ENCODE measurements around the gene UTP11.

The UTP11 gene

DNA sequence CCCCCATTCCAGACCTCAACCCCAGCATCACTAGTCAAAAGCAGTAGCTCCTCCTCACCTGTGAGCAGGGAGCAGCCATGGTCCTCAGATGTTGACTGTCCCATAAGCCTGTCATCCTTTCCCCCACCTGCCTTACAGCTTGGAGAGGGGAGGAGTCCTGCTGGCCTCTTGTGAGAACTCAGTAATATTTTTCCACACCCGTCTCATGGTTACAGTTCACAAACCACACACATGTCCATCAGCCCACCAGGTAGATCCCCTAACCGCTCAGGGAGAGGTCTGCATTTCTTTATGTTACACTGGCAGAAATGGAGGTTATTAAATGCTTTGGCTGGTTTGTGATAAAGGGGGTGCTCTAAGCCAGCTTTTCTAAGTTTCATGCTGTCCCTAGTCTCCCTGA, 60.3 kb downstream of the UTP11 start:
- no peak for ATAC-seq
- no peak for TF ChIP-seq TCF4 (CRISPR knock-in tag; IDR thresholded peaks at IDR 0.05; ENCODE audit: borderline replicate concordance)
- TF ChIP-seq SNAI2 (CRISPR knock-in tag; IDR thresholded peaks at IDR 0.05), result no peak
- no peak for TF ChIP-seq ARNTL (CRISPR knock-in tag; IDR thresholded peaks at IDR 0.05; ENCODE audit: borderline replicate concordance, low read depth)
- no peak for TF ChIP-seq ZFP30 (CRISPR knock-in tag; IDR thresholded peaks at IDR 0.05)
- TF ChIP-seq CREB5 (CRISPR knock-in tag; IDR thresholded peaks at IDR 0.05; ENCODE audit: low read depth), result no peak
- no peak for TF ChIP-seq ZC3H10 (CRISPR knock-in tag; IDR thresholded peaks at IDR 0.05)
- no peak for TF ChIP-seq ZNF565 (CRISPR knock-in tag; conservative IDR thresholded peaks at IDR 0.05; ENCODE audit: low read depth)
- no peak for TF ChIP-seq CSDC2 (CRISPR knock-in tag; IDR thresholded peaks at IDR 0.05)
- no peak for TF ChIP-seq ZNF70 (CRISPR knock-in tag; IDR thresholded peaks at IDR 0.05)
- no peak for TF ChIP-seq ZNF8 (CRISPR knock-in tag; IDR thresholded peaks at IDR 0.05)
- no peak for TF ChIP-seq OSR1 (CRISPR knock-in tag; IDR thresholded peaks at IDR 0.05)
- no peak for TF ChIP-seq PPARA (CRISPR knock-in tag; IDR thresholded peaks at IDR 0.05; ENCODE audit: borderline replicate concordance)
- TF ChIP-seq ZFP3 (CRISPR knock-in tag; IDR thresholded peaks at IDR 0.05), result no peak

DNA sequence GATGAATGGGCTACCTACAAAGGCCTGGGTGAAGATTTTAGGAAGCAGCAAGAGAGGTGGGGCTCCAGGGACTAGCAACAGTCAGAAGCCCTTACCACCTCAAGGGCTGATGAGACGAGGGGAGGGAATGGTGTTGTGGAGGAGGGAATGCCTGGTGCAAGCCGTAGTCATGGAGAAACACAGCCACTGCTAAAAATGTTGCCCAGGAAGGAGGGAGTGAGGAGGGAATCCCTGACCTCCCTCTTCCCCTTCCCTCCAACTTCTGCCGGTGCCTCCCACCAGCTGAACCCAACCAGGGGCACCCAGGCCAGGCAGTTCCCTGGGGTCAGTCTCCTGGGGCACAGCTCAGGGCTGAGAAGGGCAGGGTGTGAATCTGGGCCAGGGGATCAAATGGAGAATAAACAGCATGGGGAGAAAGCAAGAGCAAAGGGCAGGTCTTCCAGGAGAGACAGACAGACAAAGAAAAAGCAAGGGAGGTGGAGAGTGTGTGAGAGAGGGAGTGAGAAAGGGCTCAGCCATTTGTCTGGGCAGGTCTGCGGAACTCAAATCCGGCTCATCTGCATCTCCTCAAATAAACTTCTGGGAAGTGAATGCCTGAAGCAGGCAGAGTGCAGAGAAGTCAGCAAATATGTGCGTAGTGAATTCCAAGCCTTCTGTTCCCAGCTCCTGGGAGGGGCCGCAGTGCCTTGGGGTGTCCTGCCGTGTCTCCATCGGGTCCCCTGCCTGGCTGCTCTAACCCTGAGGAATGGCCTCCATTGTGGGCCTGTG, 61.2 kb downstream of the UTP11 start:
- no peak for TF ChIP-seq ISL1 (CRISPR knock-in tag; IDR thresholded peaks at IDR 0.05)
- no peak for TF ChIP-seq TCF4 (CRISPR knock-in tag; IDR thresholded peaks at IDR 0.05; ENCODE audit: borderline replicate concordance)
- TF ChIP-seq PPARA (CRISPR knock-in tag; IDR thresholded peaks at IDR 0.05; ENCODE audit: borderline replicate concordance), result no peak
- TF ChIP-seq, protein P1, sequence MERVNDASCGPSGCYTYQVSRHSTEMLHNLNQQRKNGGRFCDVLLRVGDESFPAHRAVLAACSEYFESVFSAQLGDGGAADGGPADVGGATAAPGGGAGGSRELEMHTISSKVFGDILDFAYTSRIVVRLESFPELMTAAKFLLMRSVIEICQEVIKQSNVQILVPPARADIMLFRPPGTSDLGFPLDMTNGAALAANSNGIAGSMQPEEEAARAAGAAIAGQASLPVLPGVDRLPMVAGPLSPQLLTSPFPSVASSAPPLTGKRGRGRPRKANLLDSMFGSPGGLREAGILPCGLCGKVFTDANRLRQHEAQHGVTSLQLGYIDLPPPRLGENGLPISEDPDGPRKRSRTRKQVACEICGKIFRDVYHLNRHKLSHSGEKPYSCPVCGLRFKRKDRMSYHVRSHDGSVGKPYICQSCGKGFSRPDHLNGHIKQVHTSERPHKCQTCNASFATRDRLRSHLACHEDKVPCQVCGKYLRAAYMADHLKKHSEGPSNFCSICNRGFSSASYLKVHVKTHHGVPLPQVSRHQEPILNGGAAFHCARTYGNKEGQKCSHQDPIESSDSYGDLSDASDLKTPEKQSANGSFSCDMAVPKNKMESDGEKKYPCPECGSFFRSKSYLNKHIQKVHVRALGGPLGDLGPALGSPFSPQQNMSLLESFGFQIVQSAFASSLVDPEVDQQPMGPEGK (CRISPR knock-in tag; IDR thresholded peaks at IDR 0.05; ENCODE audit: borderline replicate concordance), result no peak
- no peak for TF ChIP-seq ARNTL (CRISPR knock-in tag; IDR thresholded peaks at IDR 0.05; ENCODE audit: borderline replicate concordance, low read depth)
- no peak for TF ChIP-seq CSDC2 (CRISPR knock-in tag; IDR thresholded peaks at IDR 0.05)
- no peak for TF ChIP-seq RARB (CRISPR knock-in tag; IDR thresholded peaks at IDR 0.05)
- no peak for TF ChIP-seq TOX (CRISPR knock-in tag; IDR thresholded peaks at IDR 0.05; ENCODE audit: borderline replicate concordance)
- TF ChIP-seq, protein P2, sequence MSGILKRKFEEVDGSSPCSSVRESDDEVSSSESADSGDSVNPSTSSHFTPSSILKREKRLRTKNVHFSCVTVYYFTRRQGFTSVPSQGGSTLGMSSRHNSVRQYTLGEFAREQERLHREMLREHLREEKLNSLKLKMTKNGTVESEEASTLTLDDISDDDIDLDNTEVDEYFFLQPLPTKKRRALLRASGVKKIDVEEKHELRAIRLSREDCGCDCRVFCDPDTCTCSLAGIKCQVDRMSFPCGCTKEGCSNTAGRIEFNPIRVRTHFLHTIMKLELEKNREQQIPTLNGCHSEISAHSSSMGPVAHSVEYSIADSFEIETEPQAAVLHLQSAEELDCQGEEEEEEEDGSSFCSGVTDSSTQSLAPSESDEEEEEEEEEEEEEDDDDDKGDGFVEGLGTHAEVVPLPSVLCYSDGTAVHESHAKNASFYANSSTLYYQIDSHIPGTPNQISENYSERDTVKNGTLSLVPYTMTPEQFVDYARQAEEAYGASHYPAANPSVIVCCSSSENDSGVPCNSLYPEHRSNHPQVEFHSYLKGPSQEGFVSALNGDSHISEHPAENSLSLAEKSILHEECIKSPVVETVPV (CRISPR knock-in tag; IDR thresholded peaks at IDR 0.05), result no peak
- no peak for TF ChIP-seq ZC3H10 (CRISPR knock-in tag; IDR thresholded peaks at IDR 0.05)
- TF ChIP-seq, protein P3, sequence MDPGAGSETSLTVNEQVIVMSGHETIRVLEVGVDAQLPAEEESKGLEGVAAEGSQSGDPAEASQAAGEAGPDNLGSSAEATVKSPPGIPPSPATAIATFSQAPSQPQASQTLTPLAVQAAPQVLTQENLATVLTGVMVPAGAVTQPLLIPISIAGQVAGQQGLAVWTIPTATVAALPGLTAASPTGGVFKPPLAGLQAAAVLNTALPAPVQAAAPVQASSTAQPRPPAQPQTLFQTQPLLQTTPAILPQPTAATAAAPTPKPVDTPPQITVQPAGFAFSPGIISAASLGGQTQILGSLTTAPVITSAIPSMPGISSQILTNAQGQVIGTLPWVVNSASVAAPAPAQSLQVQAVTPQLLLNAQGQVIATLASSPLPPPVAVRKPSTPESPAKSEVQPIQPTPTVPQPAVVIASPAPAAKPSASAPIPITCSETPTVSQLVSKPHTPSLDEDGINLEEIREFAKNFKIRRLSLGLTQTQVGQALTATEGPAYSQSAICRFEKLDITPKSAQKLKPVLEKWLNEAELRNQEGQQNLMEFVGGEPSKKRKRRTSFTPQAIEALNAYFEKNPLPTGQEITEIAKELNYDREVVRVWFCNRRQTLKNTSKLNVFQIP (CRISPR knock-in tag; IDR thresholded peaks at IDR 0.05; ENCODE audit: borderline replicate concordance, low read depth), result no peak
- no peak for TF ChIP-seq ZFP3 (CRISPR knock-in tag; IDR thresholded peaks at IDR 0.05)
- TF ChIP-seq ZNF70 (CRISPR knock-in tag; IDR thresholded peaks at IDR 0.05), result no peak
- no peak for ATAC-seq

DNA sequence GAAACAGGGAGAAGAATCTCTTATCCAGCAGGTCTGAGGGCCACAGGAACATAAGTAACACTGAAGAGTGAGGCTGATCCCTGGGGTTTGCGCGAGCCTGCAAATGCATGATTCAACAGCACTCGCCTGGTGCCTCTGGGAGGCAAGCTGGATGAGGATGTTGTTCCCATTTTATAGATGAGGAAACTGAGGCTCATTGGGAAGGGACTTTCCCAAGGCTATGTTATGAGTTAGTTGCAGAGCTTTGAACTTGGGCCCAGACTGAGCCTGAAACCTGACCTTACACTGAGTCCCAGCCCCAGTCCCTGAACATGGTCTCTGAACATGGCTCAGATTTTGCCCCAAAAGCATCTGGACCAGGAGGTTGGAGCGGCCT, 61.8 kb downstream of the UTP11 start:
- ATAC-seq, result no peak

More for the DNA sequence above, 61.8 kb downstream of the UTP11 start:
- TF ChIP-seq TCF4 (CRISPR knock-in tag; IDR thresholded peaks at IDR 0.05; ENCODE audit: borderline replicate concordance) (no peak), BACH2 (CRISPR knock-in tag; IDR thresholded peaks at IDR 0.05; ENCODE audit: borderline replicate concordance) (no peak), ISL1 (CRISPR knock-in tag; IDR thresholded peaks at IDR 0.05) (no peak), ARNTL (CRISPR knock-in tag; IDR thresholded peaks at IDR 0.05; ENCODE audit: borderline replicate concordance, low read depth) (no peak), ZC3H10 (CRISPR knock-in tag; IDR thresholded peaks at IDR 0.05) (no peak), ZFP3 (CRISPR knock-in tag; IDR thresholded peaks at IDR 0.05) (no peak), TOX (CRISPR knock-in tag; IDR thresholded peaks at IDR 0.05; ENCODE audit: borderline replicate concordance) (no peak), SNAI2 (CRISPR knock-in tag; IDR thresholded peaks at IDR 0.05) (no peak), OSR1 (CRISPR knock-in tag; IDR thresholded peaks at IDR 0.05) (no peak), ZFP30 (CRISPR knock-in tag; IDR thresholded peaks at IDR 0.05) (no peak), ZNF8 (CRISPR knock-in tag; IDR thresholded peaks at IDR 0.05) (no peak), ZNF70 (CRISPR knock-in tag; IDR thresholded peaks at IDR 0.05) (no peak), GLIS3 (CRISPR knock-in tag; IDR thresholded peaks at IDR 0.05) (no peak), ESRRG (CRISPR knock-in tag; IDR thresholded peaks at IDR 0.05) (no peak), ZNF565 (CRISPR knock-in tag; conservative IDR thresholded peaks at IDR 0.05; ENCODE audit: low read depth) (no peak), RARB (CRISPR knock-in tag; IDR thresholded peaks at IDR 0.05) (no peak)
- TF ChIP-seq, protein P2 (CRISPR knock-in tag; IDR thresholded peaks at IDR 0.05), result no peak
- TF ChIP-seq, protein P3 (CRISPR knock-in tag; IDR thresholded peaks at IDR 0.05; ENCODE audit: borderline replicate concordance, low read depth), result no peak
- TF ChIP-seq, protein P4, sequence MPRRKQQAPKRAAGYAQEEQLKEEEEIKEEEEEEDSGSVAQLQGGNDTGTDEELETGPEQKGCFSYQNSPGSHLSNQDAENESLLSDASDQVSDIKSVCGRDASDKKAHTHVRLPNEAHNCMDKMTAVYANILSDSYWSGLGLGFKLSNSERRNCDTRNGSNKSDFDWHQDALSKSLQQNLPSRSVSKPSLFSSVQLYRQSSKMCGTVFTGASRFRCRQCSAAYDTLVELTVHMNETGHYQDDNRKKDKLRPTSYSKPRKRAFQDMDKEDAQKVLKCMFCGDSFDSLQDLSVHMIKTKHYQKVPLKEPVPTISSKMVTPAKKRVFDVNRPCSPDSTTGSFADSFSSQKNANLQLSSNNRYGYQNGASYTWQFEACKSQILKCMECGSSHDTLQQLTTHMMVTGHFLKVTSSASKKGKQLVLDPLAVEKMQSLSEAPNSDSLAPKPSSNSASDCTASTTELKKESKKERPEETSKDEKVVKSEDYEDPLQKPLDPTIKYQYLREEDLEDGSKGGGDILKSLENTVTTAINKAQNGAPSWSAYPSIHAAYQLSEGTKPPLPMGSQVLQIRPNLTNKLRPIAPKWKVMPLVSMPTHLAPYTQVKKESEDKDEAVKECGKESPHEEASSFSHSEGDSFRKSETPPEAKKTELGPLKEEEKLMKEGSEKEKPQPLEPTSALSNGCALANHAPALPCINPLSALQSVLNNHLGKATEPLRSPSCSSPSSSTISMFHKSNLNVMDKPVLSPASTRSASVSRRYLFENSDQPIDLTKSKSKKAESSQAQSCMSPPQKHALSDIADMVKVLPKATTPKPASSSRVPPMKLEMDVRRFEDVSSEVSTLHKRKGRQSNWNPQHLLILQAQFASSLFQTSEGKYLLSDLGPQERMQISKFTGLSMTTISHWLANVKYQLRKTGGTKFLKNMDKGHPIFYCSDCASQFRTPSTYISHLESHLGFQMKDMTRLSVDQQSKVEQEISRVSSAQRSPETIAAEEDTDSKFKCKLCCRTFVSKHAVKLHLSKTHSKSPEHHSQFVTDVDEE (CRISPR knock-in tag; IDR thresholded peaks at IDR 0.05), result no peak
